Mucosa of descending colon (tissue), 3 donors: ENCODE data around the gene ANO8. TPM values are rescaled to one million over a fixed set of nuclear protein-coding genes. Genes with fewer than 3 reads are reported as not detected.

Experiments used
- ATAC-seq: fragments of 200-7000 bp; cut with Tn5 transposase; one replicate; pipeline ENCODE4 v1.9.1; 2020; ENCODE audit warnings: mild to moderate bottlenecking, moderate library complexity
- DNase-seq, 3 donors: peaks; one replicate each; pipeline ENCODE4 v3.0.0-alpha.2; 2020
- H3K36me3 ChIP-seq: fragments of 200-600 bp; one replicate; pipeline ENCODE4 v1.8.0; 2021; ENCODE audit warnings: low read depth, mild to moderate bottlenecking
- H3K4me1 ChIP-seq: fragments of 200-600 bp; one replicate; pipeline ENCODE4 v1.8.0; 2021; ENCODE audit warnings: low read depth, mild to moderate bottlenecking
- H3K4me3 ChIP-seq: fragments of 200-600 bp; one replicate; pipeline ENCODE4 v1.8.0; 2021; ENCODE audit warnings: mild to moderate bottlenecking
- H3K9me3 ChIP-seq: fragments of 200-600 bp; one replicate; pipeline ENCODE4 v1.8.0; 2021; ENCODE audit warnings: mild to moderate bottlenecking
- CTCF ChIP-seq: fragments of 200-600 bp; IDR thresholded peaks from one replicate; pipeline ENCODE4 v1.8.0; 2022; ENCODE audit warnings: antibody characterized with exemption, mild to moderate bottlenecking
- intact Hi-C, 2 donors: fragments of 100-400 bp; cut with DNase I in 1 of 2; cut with micrococcal nuclease in 1 of 2; formaldehyde crosslinking; loops; one replicate each; pipeline versions ENCODE4 v1.11.0 to v1.11.1; 2022; cut with DNase I, micrococcal nuclease
- total RNA-seq, 3 donors: library from RNA; stranded (reverse); fragmentation: NEBNext Ultra II Directional in 2 of 3; extraction: Animal tissue kit (Norgen Biotek cat#: 25700) in 2 of 3; gene quantifications; one replicate each; pipeline versions ENCODE4 v1.2.1 to v1.2.4, GENCODE V29; 2021 to 2023
- donor health status: DM: no; HTN: no; CAD: no; lungs with moderate emphysema.
- donor health status: DM: no; HTN: no; CAD: no.
- donor health status: DM: no; HTN: yes; CAD: no.

ANO8 gene
- total RNA-seq, 3 donors from 2014 or later, result 7.1 to 9.4 (median 8.6) TPM

GRCh38 chr19:17358395-17358794 lies 23.7 kb upstream of the ANO8 start:
- Histone ChIP-seq H3K4me3 (no peak overlapping the region), H3K9me3 (no peaks in the 10 kb centered on the region), H3K4me1 (no peaks in the 10 kb centered on the region), H3K36me3 (no peaks in the 10 kb centered on the region)
- intact Hi-C loops, result no loop called here
- no peak for TF ChIP-seq CTCF
- ATAC-seq (no peak), DNase-seq (no peak)

- DNase-seq, result no peak
- TF ChIP-seq CTCF, result no peak
- intact Hi-C loops, result no loop called here
- Histone ChIP-seq H3K9me3 (no peaks in the 10 kb centered on the region), H3K4me1 (no peaks in the 10 kb centered on the region), H3K4me3 (no peak overlapping the region), H3K36me3 (no peaks in the 10 kb centered on the region)
- no peak for ATAC-seq
Observed at GRCh38 chr19:17357724-17358123, 23.1 kb upstream of the ANO8 start.

GRCh38 chr19:17357078-17357666 lies 22.5 kb upstream of the ANO8 start:
- no peak for ATAC-seq
- Histone ChIP-seq H3K36me3 (no peaks in the 10 kb centered on the region), H3K9me3 (no peaks in the 10 kb centered on the region), H3K4me3 (no peak overlapping the region), H3K4me1 (no peaks in the 10 kb centered on the region)
- no peak for DNase-seq
- intact Hi-C loops, result no loop called here
- TF ChIP-seq CTCF, result no peak

GRCh38 chr19:17353386-17353785 lies 18.7 kb upstream of the ANO8 start:
- no peak for TF ChIP-seq CTCF
- intact Hi-C loops, result no loop called here
- DNase-seq (no peak), ATAC-seq (no peak)
- H3K9me3 ChIP-seq, result no peaks in the 10 kb centered on the region
- no peaks in the 10 kb centered on the region for H3K36me3 ChIP-seq
- H3K4me3 ChIP-seq, result no peak overlapping the region
- H3K4me1 ChIP-seq, result no peaks in the 10 kb centered on the region

- ATAC-seq (no peak), DNase-seq (no peak)
- Histone ChIP-seq H3K36me3 (no peaks in the 10 kb centered on the region), H3K9me3 (no peaks in the 10 kb centered on the region), H3K4me3 (no peak overlapping the region), H3K4me1 (no peaks in the 10 kb centered on the region)
- TF ChIP-seq CTCF, result no peak
- intact Hi-C loops, result no loop called here
Observed at GRCh38 chr19:17352608-17353280, 18.1 kb upstream of the ANO8 start.
